ENCODE results near the gene REXO1.
"Not testable (repeated sequence)": the region's sequence is repeated elsewhere in the genome, so short reads cannot be mapped to it uniquely, and the experiment has no call there.

REXO1 gene

DNA sequence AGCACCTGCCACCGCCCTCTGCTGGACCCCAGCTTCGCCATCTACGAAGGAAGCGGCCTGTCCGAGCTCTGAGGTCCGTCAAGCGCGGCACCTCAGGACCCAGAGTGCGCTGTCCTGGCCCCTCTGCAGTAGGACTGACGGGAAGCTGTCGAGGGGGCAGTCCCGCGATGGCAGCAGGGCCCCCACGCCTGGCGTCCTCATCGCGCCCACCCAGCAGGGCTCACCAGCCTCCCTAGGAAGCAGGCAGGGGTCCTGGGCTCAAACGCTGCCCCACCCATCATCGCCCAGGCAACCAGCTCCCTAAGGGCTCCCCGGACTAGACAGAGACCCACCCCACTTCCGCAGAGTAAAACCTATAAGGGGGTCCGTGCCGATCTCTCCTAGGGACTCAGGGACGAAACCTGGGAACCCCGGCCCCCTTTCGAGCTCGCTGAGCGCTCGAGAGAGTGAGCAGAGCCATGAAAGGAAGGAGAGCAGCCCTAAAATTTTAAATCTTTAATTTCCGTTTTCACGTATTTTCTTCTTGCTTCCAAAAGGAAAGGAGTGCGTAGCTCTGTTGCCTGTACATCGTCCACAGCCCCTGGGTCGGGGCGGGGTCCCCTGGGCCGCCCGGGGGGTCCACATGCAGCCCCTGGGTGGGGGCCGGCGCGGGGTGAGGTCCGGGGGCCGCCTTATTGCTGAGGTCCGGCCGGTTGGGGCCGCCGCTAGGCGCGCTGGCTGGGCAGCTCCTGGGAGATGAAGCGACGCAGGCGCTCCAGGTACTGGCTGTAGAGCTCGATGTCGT is 28.4 kb upstream of the REXO1 start:
- not testable (repeated sequence) for DNase-seq (ENCODE audit: low read depth)

DNA sequence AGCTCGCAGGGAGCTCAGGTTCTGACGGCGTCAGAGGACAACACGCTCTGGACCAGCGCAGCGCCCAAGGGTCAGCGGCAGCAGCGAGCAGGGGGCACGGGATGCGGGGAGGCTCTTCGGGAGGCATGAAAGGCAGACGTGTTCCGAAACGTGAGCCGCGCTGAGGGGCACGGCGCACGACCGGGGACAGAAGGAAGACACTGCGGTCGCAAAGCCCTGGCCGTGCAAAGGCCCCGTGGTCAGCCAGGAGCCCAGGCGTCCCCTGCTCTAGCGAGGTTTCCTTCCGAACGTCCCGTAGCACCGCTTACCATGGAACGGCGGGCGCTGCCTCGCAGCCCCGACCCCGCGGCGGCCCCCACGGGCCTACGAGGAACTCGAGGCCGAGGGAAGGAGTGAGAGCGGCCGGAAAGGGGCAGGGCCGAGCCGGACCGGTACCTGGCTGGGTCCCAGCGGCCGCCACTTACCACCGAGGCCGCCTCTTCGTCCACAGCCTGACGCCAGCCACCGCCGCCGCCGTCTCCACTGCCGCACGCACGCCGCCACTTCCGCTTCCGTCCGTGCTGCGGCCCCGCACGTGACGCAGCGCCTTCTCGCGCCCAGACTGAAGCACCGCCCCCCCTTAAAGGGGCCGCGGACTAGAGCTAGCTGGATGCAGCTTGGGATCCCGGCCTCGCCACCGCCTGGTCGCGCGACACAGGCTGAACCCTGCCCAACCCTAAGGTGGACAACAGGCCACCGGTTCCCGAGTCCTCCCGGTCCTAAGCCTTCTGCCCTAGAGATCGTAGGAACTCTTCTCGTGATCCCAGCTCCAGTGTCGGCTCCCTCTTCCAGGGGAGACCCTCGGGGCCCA is 27.6 kb upstream of the REXO1 start:
- DNase-seq (ENCODE audit: low read depth) = peak; percentile 79

GRCh38 chr19:1875265-1875645 is 27.0 kb upstream of the REXO1 start:
- DNase-seq (ENCODE audit: low read depth) = not testable (repeated sequence)

DNA sequence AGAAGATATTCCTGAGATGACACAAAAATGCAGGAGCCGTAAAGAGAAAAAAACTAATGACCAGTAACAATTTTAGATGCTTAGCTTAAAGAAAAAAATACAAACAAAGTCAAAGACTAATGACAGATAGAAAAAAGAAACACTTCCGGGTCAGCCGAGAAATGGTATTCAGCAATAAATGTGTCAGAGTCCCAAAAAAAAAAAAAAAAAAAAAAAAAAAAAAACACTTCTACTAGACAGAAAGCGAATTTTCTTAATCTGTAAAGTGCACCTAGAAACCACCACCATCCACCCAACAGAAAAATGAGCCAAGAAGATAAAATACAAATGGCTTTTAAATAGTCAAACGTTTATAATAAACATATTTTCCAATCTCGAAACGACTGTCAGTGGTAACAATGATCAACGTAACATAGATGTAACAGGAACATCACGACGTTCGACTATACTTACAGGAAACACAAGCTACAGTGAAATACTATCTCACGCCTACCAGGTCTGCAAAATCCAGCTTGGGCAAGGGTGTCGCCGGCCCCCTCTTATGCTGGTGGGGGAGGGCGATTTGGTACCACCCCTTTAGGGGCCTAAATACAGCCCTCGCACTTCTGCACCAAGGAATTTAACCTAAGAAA is 26.4 kb upstream of the REXO1 start:
- no peak for DNase-seq (ENCODE audit: low read depth)

- no peak for DNase-seq (ENCODE audit: low read depth)
These were observed 25.5 kb upstream of the REXO1 start for GRCh38 chr19:1873524-1874473.

DNA sequence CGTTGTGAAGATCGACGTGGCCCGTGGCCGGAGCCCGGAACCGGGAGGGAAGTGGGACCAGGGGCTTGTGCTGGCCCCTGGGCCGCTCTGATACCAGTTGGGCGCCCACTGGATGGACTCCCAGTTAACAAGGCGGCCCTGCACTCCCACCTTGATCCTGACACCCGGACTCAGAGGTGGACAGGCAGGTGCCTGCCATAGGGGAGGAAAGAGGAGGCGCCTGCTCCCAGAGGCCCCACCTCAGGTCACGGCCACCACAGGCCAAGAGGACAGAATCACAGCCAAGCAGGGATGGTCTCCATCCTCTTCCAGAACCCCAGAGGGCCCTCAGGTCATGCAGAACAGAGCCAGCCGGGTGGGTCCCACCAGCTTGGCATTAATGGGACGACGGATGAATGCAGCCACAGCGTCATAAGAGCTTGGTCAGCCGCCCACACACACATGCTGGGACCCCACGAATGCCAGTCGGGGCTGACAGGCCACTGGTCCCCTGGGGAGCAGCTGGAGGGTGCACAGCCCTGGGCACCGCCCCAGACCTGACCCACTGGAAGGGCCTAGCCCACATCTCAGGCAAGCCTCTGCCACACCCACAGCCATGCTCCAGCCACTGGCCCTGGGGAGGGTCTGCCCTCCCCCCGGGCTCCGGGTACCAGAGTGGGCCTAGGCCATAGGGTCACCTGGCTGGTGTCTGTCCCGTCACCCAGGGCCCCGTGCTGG is 24.7 kb upstream of the REXO1 start:
- DNase-seq (ENCODE audit: low read depth) = no peak

GRCh38 chr19:1871630-1872029 is 23.3 kb upstream of the REXO1 start:
- DNase-seq (ENCODE audit: low read depth) = no peak

- DNase-seq (ENCODE audit: low read depth) = no peak
These were observed 22.9 kb upstream of the REXO1 start for GRCh38 chr19:1871140-1871597.

- no peak for DNase-seq (ENCODE audit: low read depth)
These were observed 20.7 kb upstream of the REXO1 start for GRCh38 chr19:1868971-1869370.

DNA sequence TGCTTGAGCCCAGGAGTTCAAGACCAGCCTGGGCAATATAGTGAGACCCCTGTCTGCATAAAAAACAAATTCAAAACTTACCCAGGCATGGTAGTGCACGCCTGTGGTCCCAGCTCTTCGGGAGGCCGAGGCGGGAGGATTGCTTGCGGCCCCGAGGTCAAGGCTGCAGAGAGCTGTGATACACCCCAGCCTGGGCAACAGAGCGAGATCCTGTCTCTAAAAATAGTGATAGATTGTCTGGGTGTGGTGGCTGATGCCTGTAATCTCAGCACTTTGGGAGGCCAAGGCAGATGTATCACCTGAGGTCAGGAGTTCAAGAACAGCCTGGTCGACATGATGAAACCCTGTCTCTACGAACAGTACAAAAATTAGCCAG is 19.1 kb upstream of the REXO1 start:
- DNase-seq (ENCODE audit: low read depth) = no peak

GRCh38 chr19:1866693-1867348 is 18.5 kb upstream of the REXO1 start:
- no peak for DNase-seq (ENCODE audit: low read depth)

- no peak for DNase-seq (ENCODE audit: low read depth)
These were observed 17.1 kb upstream of the REXO1 start for GRCh38 chr19:1865172-1866010.

- peak; percentile 58 for DNase-seq (ENCODE audit: low read depth)
These were observed 16.3 kb upstream of the REXO1 start for GRCh38 chr19:1864480-1865171.

GRCh38 chr19:1863638-1864479 is 15.6 kb upstream of the REXO1 start:
- DNase-seq (ENCODE audit: low read depth) = peak; percentile 92

- DNase-seq (ENCODE audit: low read depth) = no peak
These were observed 15.0 kb upstream of the REXO1 start, which contains the start of gene KLF16 for GRCh38 chr19:1863328-1863637. TSS of gene KLF16 (minus strand) at chr19:1863579. CDS start at chr19:1863497, 82 bp downstream.

DNA sequence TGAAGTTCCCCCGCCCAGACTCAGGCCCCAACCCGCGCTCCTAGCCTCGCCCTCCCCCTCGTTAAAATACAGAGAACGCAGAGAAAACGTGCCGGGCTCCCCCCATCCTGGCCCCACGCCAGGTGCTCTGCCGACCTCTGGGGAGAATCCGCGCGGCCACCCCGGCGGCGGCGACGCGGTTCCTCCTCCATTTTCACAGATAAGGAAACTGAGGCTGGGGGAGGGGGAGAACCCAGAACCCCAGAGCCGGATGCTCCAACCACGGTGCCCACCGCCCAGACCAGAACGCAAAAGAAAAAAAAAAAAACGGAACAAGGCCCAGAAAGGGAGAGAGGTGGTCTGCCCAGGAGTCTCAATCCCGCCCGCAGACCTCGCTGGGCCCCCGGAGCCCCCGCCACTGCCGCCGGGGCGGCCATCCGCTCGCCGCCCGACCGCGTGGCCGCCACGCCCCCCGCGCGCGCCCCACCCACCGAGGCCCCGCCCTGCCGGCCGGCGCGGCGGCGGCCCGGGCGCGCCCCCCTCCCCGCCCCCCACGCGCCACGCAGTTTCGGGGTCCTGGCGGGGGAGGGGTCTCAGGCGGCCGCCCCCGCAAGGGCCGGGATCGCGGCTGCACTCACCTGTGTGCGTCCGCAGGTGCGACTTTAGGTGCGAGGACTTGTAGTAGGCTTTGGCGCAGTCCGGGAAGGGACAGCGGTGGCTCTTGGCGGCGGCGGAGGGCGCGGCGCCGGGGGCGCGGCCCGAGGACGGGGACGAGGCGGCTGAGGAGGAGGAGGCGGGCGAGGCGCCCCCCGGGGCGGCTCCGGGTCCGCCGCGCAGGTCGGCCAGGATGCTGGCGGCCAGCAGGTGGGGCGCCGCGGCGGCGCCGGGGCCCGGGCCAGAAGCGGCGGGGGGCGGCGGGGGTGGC is 14.4 kb upstream of the REXO1 start:
- peak; percentile 50 for DNase-seq (ENCODE audit: low read depth)

DNA sequence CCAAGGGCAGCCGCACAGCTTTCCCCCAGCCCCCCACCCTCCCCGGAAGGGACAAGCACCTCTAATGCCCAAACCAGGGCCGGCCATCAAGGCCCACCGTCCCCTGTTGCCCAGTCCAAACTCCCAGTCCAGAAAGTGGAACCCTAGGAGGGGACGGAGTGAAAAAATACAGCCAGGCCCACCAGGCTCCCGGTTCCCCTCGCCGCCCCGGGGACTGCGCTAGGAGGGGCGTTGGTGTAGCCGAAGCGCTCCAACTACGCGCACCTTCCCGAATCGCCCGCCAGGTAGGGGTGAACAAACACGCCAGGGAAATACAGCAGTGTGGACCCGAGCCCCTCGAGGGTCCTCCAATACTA is 13.8 kb upstream of the REXO1 start:
- no peak for DNase-seq (ENCODE audit: low read depth)

Data from stimulated activated CD8-positive, alpha-beta memory T cell treated with anti-CD3 and anti-CD28 coated beads, Interleukin-12 subunit alpha, Interleukin-12 subunit beta, amount 100 ng/mL, for 4 hours (primary cell).